GM12801 (cell line): Measurements from ENCODE around the gene RASGEF1C.

Experiments
- TF ChIP-seq, protein P1 (sequence below): IDR thresholded peaks from one replicate; pipeline ENCODE4 v1.5.1; 2011; ENCODE audit warnings: control low read depth; ENCODE audit not compliant: insufficient read length; ENCODE audit errors: extremely low read depth

RASGEF1C gene

DNA sequence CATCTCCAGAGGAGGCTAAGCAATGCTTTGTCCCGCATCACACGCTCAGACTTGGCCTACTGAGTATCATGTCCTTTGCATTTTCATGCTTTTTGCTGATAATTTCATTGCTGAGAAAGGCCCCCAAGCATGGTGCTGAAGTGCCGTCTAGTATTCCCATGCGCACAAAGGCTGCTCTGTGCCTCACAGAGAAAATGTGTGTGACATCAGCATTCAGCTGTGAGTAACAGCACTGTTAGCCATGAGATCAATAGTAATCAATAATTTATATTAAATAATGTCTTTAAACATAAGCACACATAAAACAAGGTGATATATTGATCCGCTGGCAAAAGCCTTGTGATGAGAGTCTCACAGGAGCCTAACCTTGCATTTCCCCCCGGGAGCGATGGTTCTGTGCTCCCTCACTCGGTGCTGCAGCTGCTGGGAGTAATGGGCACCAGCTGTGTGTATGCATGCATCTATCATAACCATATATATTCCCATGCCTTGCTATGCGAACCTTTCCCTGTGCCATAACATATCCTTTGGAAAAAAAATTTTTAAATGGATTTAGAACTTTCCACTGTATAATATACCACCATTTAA is 87.1 kb downstream of the RASGEF1C start:
- TF ChIP-seq, protein P1, sequence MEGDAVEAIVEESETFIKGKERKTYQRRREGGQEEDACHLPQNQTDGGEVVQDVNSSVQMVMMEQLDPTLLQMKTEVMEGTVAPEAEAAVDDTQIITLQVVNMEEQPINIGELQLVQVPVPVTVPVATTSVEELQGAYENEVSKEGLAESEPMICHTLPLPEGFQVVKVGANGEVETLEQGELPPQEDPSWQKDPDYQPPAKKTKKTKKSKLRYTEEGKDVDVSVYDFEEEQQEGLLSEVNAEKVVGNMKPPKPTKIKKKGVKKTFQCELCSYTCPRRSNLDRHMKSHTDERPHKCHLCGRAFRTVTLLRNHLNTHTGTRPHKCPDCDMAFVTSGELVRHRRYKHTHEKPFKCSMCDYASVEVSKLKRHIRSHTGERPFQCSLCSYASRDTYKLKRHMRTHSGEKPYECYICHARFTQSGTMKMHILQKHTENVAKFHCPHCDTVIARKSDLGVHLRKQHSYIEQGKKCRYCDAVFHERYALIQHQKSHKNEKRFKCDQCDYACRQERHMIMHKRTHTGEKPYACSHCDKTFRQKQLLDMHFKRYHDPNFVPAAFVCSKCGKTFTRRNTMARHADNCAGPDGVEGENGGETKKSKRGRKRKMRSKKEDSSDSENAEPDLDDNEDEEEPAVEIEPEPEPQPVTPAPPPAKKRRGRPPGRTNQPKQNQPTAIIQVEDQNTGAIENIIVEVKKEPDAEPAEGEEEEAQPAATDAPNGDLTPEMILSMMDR = no peak

DNA sequence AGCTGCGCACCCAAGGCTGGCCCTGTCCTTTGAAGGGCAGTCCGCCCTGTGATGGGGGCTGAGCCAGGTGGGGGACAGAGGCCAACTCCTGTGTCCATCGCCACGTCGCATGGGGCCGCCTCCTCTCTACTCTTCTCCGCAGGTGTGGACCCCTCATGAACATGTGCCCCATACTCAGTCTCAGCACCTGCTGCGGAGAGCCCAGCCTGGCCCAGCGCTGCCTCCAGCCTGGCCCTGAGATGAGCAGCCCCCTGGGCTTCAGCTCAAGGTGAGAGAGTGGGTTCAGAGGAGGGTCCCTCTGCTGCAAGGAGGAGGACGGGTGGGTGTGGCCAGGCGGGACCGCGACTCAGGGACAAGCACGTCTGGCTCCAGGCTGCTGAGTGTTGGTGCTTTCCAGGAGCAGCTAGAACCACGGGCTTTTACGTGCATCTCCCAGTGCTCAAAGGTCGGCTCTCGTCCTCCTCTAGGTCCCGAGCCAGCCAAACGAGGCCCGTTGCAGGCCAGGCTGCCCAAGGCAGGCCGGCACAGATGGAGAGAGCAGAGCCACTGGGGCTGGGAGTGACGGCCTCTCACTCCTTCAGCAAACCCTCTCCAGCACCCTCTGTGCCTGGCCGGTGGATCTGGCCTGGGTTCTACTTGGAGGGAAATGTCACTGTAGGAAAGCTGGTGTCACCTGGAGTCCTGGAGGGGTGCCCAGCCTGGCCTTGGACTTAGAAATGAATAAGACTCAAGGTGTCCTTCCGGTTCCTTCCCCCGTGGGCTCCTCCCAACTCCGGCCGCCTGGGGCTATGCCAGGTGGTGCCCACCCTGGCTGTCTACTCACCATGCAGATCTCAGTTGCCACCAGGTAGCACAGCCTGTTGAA is 88.5 kb downstream of the RASGEF1C start:
- TF ChIP-seq, protein P1 = no peak

DNA sequence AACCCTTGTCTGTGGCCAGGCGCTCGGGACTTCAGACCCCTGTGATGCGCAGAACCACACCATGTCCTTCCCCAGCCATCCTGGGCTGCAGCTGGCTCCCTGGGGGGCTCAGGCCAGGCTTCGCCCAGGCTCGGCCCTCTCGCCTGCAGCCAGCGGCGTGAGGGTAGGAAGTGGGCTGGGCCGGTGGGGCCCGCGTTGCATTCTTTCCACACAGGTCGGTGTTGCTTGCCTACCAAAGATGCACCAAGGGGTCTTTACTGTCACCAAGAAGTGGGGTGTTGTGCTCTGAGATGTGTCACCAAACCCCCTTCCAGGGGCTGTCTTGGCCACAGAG is 89.1 kb downstream of the RASGEF1C start:
- TF ChIP-seq, protein P1 = no peak

DNA sequence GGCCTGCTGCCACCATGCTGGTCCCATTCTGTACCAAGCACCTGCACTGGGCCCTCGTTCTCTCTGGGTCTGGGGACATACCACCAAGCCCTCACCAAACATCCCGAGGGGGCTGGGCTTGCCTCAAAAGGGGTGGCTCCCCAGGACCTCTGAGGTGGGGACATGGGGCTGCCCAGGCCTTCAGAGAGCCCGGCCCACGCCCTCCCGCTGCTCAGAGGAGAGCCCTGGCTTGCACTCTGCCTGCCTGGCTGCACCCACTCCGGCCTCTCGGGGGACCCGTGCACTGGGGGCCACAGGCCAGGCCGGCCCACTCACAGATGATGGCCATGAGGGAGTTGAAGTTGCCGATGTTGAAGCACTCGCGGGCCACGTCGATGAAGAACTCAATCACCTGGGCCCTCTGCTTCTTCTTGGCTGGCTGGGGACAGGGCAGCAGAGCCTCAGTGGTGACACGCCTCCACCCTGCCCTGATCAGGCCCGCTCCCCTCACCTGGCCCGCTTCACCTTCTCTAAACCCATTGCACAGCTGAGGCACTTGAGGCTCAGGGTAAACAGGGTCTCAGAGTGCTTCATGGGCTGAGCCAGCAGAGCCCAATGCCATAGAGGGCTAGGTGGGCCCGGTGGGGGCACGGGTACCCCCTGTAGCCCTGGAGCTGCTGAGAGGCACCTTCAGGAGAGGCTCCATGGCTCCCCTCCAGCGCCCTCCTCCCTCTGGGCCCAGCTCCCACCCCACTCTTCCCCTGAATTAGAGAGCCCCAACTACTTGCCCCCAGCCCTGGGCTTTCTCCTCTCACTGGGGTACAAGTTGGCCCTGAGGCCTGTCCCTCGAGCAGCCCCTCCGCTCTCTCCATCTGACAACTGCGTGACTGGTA is 89.7 kb downstream of the RASGEF1C start:
- TF ChIP-seq, protein P1 = no peak

DNA sequence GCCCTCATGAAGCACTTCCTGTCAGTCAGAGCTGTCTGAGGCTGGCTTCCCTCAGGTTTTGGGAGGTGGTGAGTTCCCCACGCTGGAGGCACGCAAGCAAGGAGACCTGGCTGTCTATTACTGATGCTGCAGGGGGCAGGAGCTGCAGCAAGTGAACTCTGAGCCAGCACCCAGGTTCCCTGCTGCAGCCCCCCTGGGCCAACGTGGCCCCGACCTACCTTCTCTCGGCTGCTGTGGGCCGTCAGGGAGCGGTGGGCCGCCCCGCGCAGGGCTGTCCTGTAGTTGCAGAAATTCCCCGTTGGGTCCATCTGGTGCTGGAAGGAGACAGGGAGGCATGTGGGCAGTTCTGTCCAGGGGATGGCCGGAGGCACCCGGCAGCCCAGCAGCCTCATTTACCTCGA is 90.6 kb downstream of the RASGEF1C start:
- TF ChIP-seq, protein P1 = no peak

DNA sequence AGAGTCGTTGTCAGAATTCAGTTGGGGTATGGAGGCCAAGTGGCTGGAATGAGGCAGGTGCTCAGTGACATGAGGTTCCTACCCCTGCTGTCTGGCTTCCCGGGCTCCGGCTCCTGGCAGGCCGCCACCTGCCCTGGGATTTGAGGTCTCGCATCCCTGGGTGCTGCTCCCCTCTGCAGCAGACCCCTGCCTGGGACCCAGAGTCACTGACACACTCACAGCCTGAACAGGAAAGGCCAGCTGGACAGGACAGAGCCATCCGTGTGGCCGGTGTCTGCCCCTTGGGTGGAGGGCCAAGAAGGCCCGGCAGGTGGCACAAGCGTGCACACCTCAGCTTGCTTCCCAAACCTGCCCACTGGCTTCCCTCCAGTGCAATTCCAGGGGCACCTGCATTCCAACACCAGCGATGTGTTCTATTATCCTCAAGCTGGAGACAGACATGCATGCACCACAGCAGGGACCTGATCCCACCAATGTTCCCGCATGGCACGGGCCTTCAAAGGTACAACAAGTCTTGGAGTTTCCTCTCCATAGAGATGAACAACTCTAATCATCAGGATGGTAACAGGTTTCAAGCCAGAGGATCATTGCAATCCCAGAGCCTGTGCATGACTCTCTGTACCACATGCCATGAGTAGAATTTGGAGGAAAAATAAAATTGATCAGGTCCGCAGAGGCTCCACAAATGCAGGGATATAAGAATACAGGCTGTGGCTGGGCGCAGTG is 91.8 kb downstream of the RASGEF1C start:
- TF ChIP-seq, protein P1 = no peak
